ENCODE results near the gene PLXDC1. TPM values are rescaled to one million over a fixed set of nuclear protein-coding genes. Genes with fewer than 3 reads are reported as not detected.

PLXDC1 gene
- total RNA-seq, 6 donors from 2014 or later = 3.8 to 47.1 (median 10.5) TPM

- ATAC-seq (ENCODE audit: low FRiP score in 2 of 2) (peak; percentile 90 to 93), DNase-seq (peak in 1 of 2 donors; percentile 78)
- 1 to 2% methylated on average over 7 to 15 of the region's 15 CpGs for WGBS, 2 donors
- peaks cover 15 to 26% (median 25%) of the 10 kb centered on the region in 4 donors for H3K4me1 ChIP-seq
- H3K9me3 ChIP-seq = no peaks in the 10 kb centered on the region
- no peaks in the 10 kb centered on the region for H3K36me3 ChIP-seq
- H3K4me3 ChIP-seq = peak overlapping the region; percentile 18 to 54 (median 44)
- H3K27me3 ChIP-seq = peaks cover 0 to 8% (median 2%) of the 10 kb centered on the region in 4 donors
- TF ChIP-seq POLR2AphosphoS5 (IDR thresholded peaks at IDR 0.05) (peak in 1 of 2 donors; percentile 15), EP300 (IDR thresholded peaks at IDR 0.05) (no peak), POLR2A (IDR thresholded peaks at IDR 0.05) (no peak)
- TF ChIP-seq, protein P1, sequence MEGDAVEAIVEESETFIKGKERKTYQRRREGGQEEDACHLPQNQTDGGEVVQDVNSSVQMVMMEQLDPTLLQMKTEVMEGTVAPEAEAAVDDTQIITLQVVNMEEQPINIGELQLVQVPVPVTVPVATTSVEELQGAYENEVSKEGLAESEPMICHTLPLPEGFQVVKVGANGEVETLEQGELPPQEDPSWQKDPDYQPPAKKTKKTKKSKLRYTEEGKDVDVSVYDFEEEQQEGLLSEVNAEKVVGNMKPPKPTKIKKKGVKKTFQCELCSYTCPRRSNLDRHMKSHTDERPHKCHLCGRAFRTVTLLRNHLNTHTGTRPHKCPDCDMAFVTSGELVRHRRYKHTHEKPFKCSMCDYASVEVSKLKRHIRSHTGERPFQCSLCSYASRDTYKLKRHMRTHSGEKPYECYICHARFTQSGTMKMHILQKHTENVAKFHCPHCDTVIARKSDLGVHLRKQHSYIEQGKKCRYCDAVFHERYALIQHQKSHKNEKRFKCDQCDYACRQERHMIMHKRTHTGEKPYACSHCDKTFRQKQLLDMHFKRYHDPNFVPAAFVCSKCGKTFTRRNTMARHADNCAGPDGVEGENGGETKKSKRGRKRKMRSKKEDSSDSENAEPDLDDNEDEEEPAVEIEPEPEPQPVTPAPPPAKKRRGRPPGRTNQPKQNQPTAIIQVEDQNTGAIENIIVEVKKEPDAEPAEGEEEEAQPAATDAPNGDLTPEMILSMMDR (IDR thresholded peaks at IDR 0.05) = peak; percentile 62 to 85 (median 80)
- peak overlapping the region in 2 of 4 donors; percentile 11 to 32 for H3K27ac ChIP-seq
These were observed 13.3 kb upstream of the PLXDC1 start for GRCh38 chr17:39164675-39165143.

GRCh38 chr17:39161962-39162361, 10.5 kb upstream of the PLXDC1 start:
- no peak overlapping the region for H3K27ac ChIP-seq
- TF ChIP-seq, protein P1 (IDR thresholded peaks at IDR 0.05) = no peak
- TF ChIP-seq EP300 (IDR thresholded peaks at IDR 0.05) (no peak), POLR2AphosphoS5 (IDR thresholded peaks at IDR 0.05) (no peak), POLR2A (IDR thresholded peaks at IDR 0.05) (no peak)

DNA sequence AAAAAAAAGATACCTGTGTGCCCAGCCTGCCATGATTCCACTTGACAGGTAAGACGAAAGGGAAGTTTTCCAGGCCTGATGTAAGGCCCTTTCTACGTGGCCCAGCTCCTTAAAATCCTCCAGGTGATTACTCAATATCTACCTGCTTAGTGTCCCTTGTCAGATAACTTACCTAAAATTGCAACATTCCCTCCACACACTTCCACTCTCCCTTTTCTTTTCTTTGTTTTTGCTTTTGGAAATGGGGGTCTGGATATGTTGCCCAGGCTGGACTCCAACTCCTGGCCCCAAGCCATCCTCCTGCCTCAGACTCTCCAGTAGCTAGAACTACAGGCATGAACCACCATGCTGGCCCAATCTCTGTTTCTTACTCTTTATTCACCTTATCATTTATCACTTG, 7.2 kb upstream of the PLXDC1 start:
- Histone ChIP-seq H3K27me3 (no peaks in the 10 kb centered on the region), H3K4me3 (no peak overlapping the region), H3K36me3 (no peaks in the 10 kb centered on the region), H3K9me3 (no peaks in the 10 kb centered on the region), H3K27ac (no peak overlapping the region), H3K4me1 (peaks cover 0 to 6% (median 2%) of the 10 kb centered on the region in 4 donors)
- TF ChIP-seq POLR2AphosphoS5 (IDR thresholded peaks at IDR 0.05) (no peak), EP300 (IDR thresholded peaks at IDR 0.05) (no peak), POLR2A (IDR thresholded peaks at IDR 0.05) (no peak)
- TF ChIP-seq, protein P1 (IDR thresholded peaks at IDR 0.05) = no peak
- ATAC-seq (ENCODE audit: low FRiP score in 2 of 2) = no peak
- no peak for DNase-seq
- 60 to 81% methylated on average over 2 of the region's 2 CpGs for WGBS, 2 donors

More at GRCh38 chr17:39161962-39162361, 10.5 kb upstream of the PLXDC1 start:
- 58 to 67% methylated on average over 2 of the region's 2 CpGs for WGBS, 2 donors
- Histone ChIP-seq H3K4me3 (no peak overlapping the region), H3K27me3 (peaks cover 0 to 8% (median 2%) of the 10 kb centered on the region in 4 donors), H3K4me1 (peaks cover 12 to 19% (median 17%) of the 10 kb centered on the region in 4 donors), H3K9me3 (no peaks in the 10 kb centered on the region), H3K36me3 (no peaks in the 10 kb centered on the region)
- ATAC-seq (ENCODE audit: low FRiP score in 2 of 2) (no peak), DNase-seq (no peak)

DNA sequence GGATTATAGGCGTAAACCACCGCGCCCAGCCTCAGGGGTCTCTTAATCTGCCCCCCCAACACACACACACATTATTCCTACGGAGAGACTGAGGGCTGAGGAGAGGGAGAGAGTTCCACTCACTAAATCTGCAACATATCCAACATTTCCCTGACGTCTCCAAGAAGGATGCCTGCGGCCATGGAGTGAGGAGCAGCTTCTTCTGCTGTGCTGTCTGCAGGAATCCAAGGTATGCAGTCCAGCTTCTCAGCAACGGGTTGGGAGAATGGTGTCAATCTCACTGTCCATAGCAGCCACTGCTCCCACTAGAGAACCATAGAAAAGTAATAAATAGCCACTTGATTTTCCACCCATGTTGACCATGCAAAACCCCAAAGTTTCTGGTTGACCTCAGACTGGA, 5.1 kb upstream of the PLXDC1 start:
- Histone ChIP-seq H3K36me3 (no peaks in the 10 kb centered on the region), H3K4me3 (no peak overlapping the region), H3K4me1 (peaks cover 12 to 28% (median 19%) of the 10 kb centered on the region in 4 donors), H3K9me3 (no peaks in the 10 kb centered on the region), H3K27me3 (peaks cover 0 to 5% (median 1%) of the 10 kb centered on the region in 4 donors), H3K27ac (no peak overlapping the region)
- DNase-seq (no peak), ATAC-seq (ENCODE audit: low FRiP score in 2 of 2) (no peak)
- WGBS, 2 donors = 45 to 82% methylated on average over 4 to 7 of the region's 7 CpGs
- TF ChIP-seq, protein P1 (IDR thresholded peaks at IDR 0.05) = no peak
- TF ChIP-seq POLR2A (IDR thresholded peaks at IDR 0.05) (no peak), POLR2AphosphoS5 (IDR thresholded peaks at IDR 0.05) (no peak)

- no peak overlapping the region for H3K4me3 ChIP-seq
- no peak overlapping the region for H3K27ac ChIP-seq
- no peaks in the 10 kb centered on the region for H3K9me3 ChIP-seq
- DNase-seq (no peak), ATAC-seq (ENCODE audit: low FRiP score in 2 of 2) (no peak)
- H3K27me3 ChIP-seq = peaks cover 0 to 14% (median 7%) of the 10 kb centered on the region in 4 donors
- H3K36me3 ChIP-seq = no peaks in the 10 kb centered on the region
- WGBS, 2 donors = 45 to 67% methylated on average over 2 of the region's 2 CpGs
- H3K4me1 ChIP-seq = peaks cover 16 to 35% (median 25%) of the 10 kb centered on the region in 4 donors
- TF ChIP-seq POLR2A (IDR thresholded peaks at IDR 0.05) = no peak
- TF ChIP-seq EP300 (IDR thresholded peaks at IDR 0.05) = no peak
- TF ChIP-seq POLR2AphosphoS5 (IDR thresholded peaks at IDR 0.05) = no peak
- TF ChIP-seq, protein P1 (IDR thresholded peaks at IDR 0.05) = no peak
These were observed 4.2 kb upstream of the PLXDC1 start for GRCh38 chr17:39155654-39156053.
